HepG2 (cell line): ENCODE data around the gene CDC42EP5. TPM values are rescaled to one million over a fixed set of nuclear protein-coding genes. Genes with fewer than 3 reads are reported as not detected.

Source experiments
- AKAP8 ChIP-seq: sonication (generic); formaldehyde crosslinking; IDR thresholded peaks from 2 replicates; pipeline ENCODE4 v1.5.1; 2020; ENCODE audit warnings: mild to moderate bottlenecking, missing genetic modification reagents
- ARID2 ChIP-seq: sonication (generic); formaldehyde crosslinking; IDR thresholded peaks from 2 replicates; pipeline ENCODE4 v1.8.1; 2022; ENCODE audit warnings: mild to moderate bottlenecking, missing genetic modification reagents, borderline replicate concordance
- CSRNP1 ChIP-seq: sonication (generic); formaldehyde crosslinking; IDR thresholded peaks from 2 replicates; pipeline ENCODE4 v1.8.1; 2023; ENCODE audit warnings: mild to moderate bottlenecking, missing genetic modification reagents
- ESRRA ChIP-seq: sonication (generic); formaldehyde crosslinking; IDR thresholded peaks from 2 replicates; pipeline ENCODE4 v1.5.1; 2020; ENCODE audit warnings: mild to moderate bottlenecking, low read depth, missing genetic modification reagents
- GATA4 ChIP-seq: sonication (generic); IDR thresholded peaks from 2 replicates; pipeline ENCODE4 v1.6.1; 2016; ENCODE audit warnings: antibody characterized with exemption, low read depth, borderline replicate concordance
- HMGXB4 ChIP-seq, 2 experiments: sonication (generic) in 1 of 2; formaldehyde crosslinking in 1 of 2; IDR thresholded peaks; 2 replicates each; pipeline versions ENCODE4 v1.4.0 to v1.6.1; 2018 to 2020; ENCODE audit warnings: missing genetic modification reagents in 2 of 2, borderline replicate concordance in 1 of 2, low read depth in 1 of 2, mild to moderate bottlenecking in 1 of 2, missing biosample characterization in 1 of 2
- MBD4 ChIP-seq: IDR thresholded peaks from 2 replicates; pipeline ENCODE4 v1.6.1; 2012; ENCODE audit warnings: low read length, inconsistent platforms, borderline replicate concordance
- MZF1 ChIP-seq: sonication (generic); formaldehyde crosslinking; IDR thresholded peaks from 2 replicates; pipeline ENCODE4 v1.8.1; 2023; ENCODE audit warnings: mild to moderate bottlenecking, missing genetic modification reagents, borderline replicate concordance
- NBN ChIP-seq: fragments of 450-650 bp; conservative IDR thresholded peaks from 2 replicates; pipeline ENCODE4 v1.6.1; 2017
- NFYB ChIP-seq: sonication (generic); formaldehyde crosslinking; IDR thresholded peaks from 2 replicates; pipeline ENCODE4 v1.4.0; 2020; ENCODE audit warnings: missing genetic modification reagents
- RAD21 ChIP-seq: fragments of 450-650 bp; formaldehyde crosslinking; IDR thresholded peaks from 2 replicates; pipeline ENCODE4 v1.5.0; 2020; ENCODE audit warnings: mild to moderate bottlenecking
- RBM39 ChIP-seq: fragments of 200-400 bp; formaldehyde crosslinking; IDR thresholded peaks from one replicate; pipeline ENCODE4 v1.6.1; 2018; ENCODE audit warnings: antibody characterized with exemption, mild to moderate bottlenecking, low read depth, low read length; ENCODE audit not compliant: poor library complexity, severe bottlenecking
- SMC3 ChIP-seq: IDR thresholded peaks from 2 replicates; pipeline ENCODE4 v1.6.1; 2011; ENCODE audit warnings: low read length, improper control_type of control experiment
- TBX2 ChIP-seq: sonication (generic); formaldehyde crosslinking; IDR thresholded peaks from 2 replicates; pipeline ENCODE4 v1.5.0; 2020; ENCODE audit warnings: missing genetic modification reagents, mild to moderate bottlenecking, borderline replicate concordance
- ZBTB1 ChIP-seq: sonication (generic); formaldehyde crosslinking; IDR thresholded peaks from 2 replicates; pipeline ENCODE4 v1.4.0; 2020; ENCODE audit warnings: missing genetic modification reagents, borderline replicate concordance
- ZBTB46 ChIP-seq: sonication (generic); formaldehyde crosslinking; IDR thresholded peaks from 2 replicates; pipeline ENCODE4 v1.4.0; 2020; ENCODE audit warnings: mild to moderate bottlenecking, missing genetic modification reagents, borderline replicate concordance
- ZNF281 ChIP-seq: sonication (generic); formaldehyde crosslinking; IDR thresholded peaks from 2 replicates; pipeline ENCODE4 v1.4.0; 2020; ENCODE audit warnings: missing genetic modification reagents, borderline replicate concordance
- ZNF550 ChIP-seq: sonication (generic); formaldehyde crosslinking; IDR thresholded peaks from 2 replicates; pipeline ENCODE4 v1.4.0; 2020; ENCODE audit warnings: mild to moderate bottlenecking, missing genetic modification reagents, borderline replicate concordance
- ZNF563 ChIP-seq: sonication (generic); formaldehyde crosslinking; IDR thresholded peaks from 2 replicates; pipeline ENCODE4 v1.8.0; 2022; ENCODE audit warnings: mild to moderate bottlenecking, moderate library complexity, missing genetic modification reagents
- ZNF691 ChIP-seq: sonication (generic); formaldehyde crosslinking; IDR thresholded peaks from 2 replicates; pipeline ENCODE4 v1.4.0; 2020; ENCODE audit warnings: missing genetic modification reagents, low read depth, mild to moderate bottlenecking, borderline replicate concordance
- polyA plus RNA-seq, 8 experiments: library from polyadenylated mRNA; depleted of rRNA in 3 of 8; stranded (reverse) in 7 of 8; unstranded in 1 of 8; fragments of >200 nt; fragmentation: Illumina TruSeq in 4 of 8; extraction: Trizol in 4 of 8; gene quantifications; 2 replicates each; pipeline versions ENCODE4 v1.2.1 to v1.2.3, GENCODE V29; 2011 to 2016; ENCODE audit warnings: low read depth in 4 of 8, missing spikeins in 1 of 8, mixed read lengths in 1 of 8; ENCODE audit not compliant: insufficient read depth in 1 of 8
- total RNA-seq, 5 experiments: library from RNA; depleted of rRNA; stranded (reverse); fragments of >200 nt; fragmentation: Illumina TruSeq; extraction: Trizol; gene quantifications; 2 replicates each; pipeline ENCODE4 v1.2.3, GENCODE V29; 2016; ENCODE audit warnings: low read depth in 1 of 5

CDC42EP5 gene
- total and polyA plus RNA-seq, 2 of the 13 experiments (the other 11 are each of a cell fraction or from before 2014, with no cell fraction given), result 0.41 to 1.6 TPM

GRCh38 chr19:54439174-54439851 is 33.8 kb downstream of the CDC42EP5 start (continued):
- TF ChIP-seq HMGXB4 (CRISPR knock-in tag; IDR thresholded peaks at IDR 0.05; ENCODE audit: borderline replicate concordance in 1 of 2, low read depth in 1 of 2) (0 out of 4 replicates have a peak, but pooled peaks of 1 of the 2 experiments have one; percentile 46), SMC3 (peak; percentile 28; the same call in 1 of the 2 replicates), NBN (no peak), ARID2 (CRISPR knock-in tag) (no peak), MZF1 (CRISPR knock-in tag) (no peak), ZNF550 (CRISPR knock-in tag) (no peak), ZBTB1 (no peak), RAD21 (CRISPR knock-in tag) (peak; percentile 44; the same call in 1 of the 2 replicates), NFYB (CRISPR knock-in tag) (no peak), GATA4 (no peak), AKAP8 (CRISPR knock-in tag) (no peak), RBM39 (peak; percentile 26), CSRNP1 (CRISPR knock-in tag) (no peak), ZNF563 (CRISPR knock-in tag) (no peak), MBD4 (no peak), ZBTB46 (CRISPR knock-in tag) (no peak), ZNF281 (CRISPR knock-in tag) (no peak), ESRRA (CRISPR knock-in tag) (no peak), TBX2 (CRISPR knock-in tag) (no peak), ZNF691 (CRISPR knock-in tag) (no peak)
